ENCODE data around the gene CHRNE.

GRCh38 chr17:4899341-4900230 is 3.3 kb downstream of the CHRNE start, which contains the start of gene C17orf107:
- no peak for TF ChIP-seq CTCF (IDR thresholded peaks at IDR 0.05; ENCODE audit: low read depth, low read length, poor library complexity, severe bottlenecking)
- no peak for TF ChIP-seq EZH2phosphoT487 (IDR thresholded peaks at IDR 0.05; ENCODE audit: borderline replicate concordance, low read length)

Measured in DOHH2 (cell line).